GM18517 (cell line): ENCODE measurements around the gene KLF11.
"Not testable (repeated sequence)": the region's sequence is repeated elsewhere in the genome, so short reads cannot be mapped to it uniquely, and the experiment has no call there.

Experiments
- ATAC-seq: cut with Tn5 transposase; IDR thresholded peaks from one replicate; pipeline ENCODE4 v1.9.1; 2021; ENCODE audit warnings: mild to moderate bottlenecking, moderate library complexity; ENCODE audit not compliant: unreplicated experiment

The KLF11 gene

GRCh38 chr2:10009271-10009810, 34.0 kb upstream of the KLF11 start:
- ATAC-seq: no peak

- no peak for ATAC-seq
These were observed 33.3 kb upstream of the KLF11 start for GRCh38 chr2:10009811-10010781.

- ATAC-seq: not testable (repeated sequence)
These were observed 32.3 kb upstream of the KLF11 start for GRCh38 chr2:10010861-10011605.

- ATAC-seq: not testable (repeated sequence)
These were observed 31.6 kb upstream of the KLF11 start for GRCh38 chr2:10011606-10012325.

- not testable (repeated sequence) for ATAC-seq
These were observed 30.9 kb upstream of the KLF11 start for GRCh38 chr2:10012366-10012962.

- no peak for ATAC-seq
These were observed 30.3 kb upstream of the KLF11 start for GRCh38 chr2:10012963-10013461.

GRCh38 chr2:10013651-10014417, 29.5 kb upstream of the KLF11 start:
- ATAC-seq: not testable (repeated sequence)

GRCh38 chr2:10014418-10015190, 28.7 kb upstream of the KLF11 start:
- ATAC-seq: no peak

- not testable (repeated sequence) for ATAC-seq
These were observed 27.9 kb upstream of the KLF11 start for GRCh38 chr2:10015376-10015989.

GRCh38 chr2:10016001-10016801, 27.1 kb upstream of the KLF11 start:
- no peak for ATAC-seq

- ATAC-seq: no peak
These were observed 26.5 kb upstream of the KLF11 start for GRCh38 chr2:10016802-10017258.

GRCh38 chr2:10017313-10017941, 25.9 kb upstream of the KLF11 start:
- no peak for ATAC-seq

GRCh38 chr2:10019174-10019573, 24.2 kb upstream of the KLF11 start:
- ATAC-seq: no peak

- no peak for ATAC-seq
These were observed 23.5 kb upstream of the KLF11 start for GRCh38 chr2:10019602-10020400.

GRCh38 chr2:10022041-10022421, 21.3 kb upstream of the KLF11 start:
- ATAC-seq: no peak

- no peak for ATAC-seq
These were observed 20.9 kb upstream of the KLF11 start for GRCh38 chr2:10022445-10022844.
